GM19455 (cell line): ENCODE measurements around the gene CACTIN.

Experiments used
- ATAC-seq: cut with Tn5 transposase; IDR thresholded peaks from one replicate; pipeline ENCODE4 v1.9.1; 2021; ENCODE audit not compliant: unreplicated experiment

CACTIN gene

GRCh38 chr19:3646336-3647092 is 19.9 kb upstream of the CACTIN start:
- ATAC-seq: no peak

GRCh38 chr19:3645726-3646125 is 19.1 kb upstream of the CACTIN start:
- ATAC-seq: no peak

DNA sequence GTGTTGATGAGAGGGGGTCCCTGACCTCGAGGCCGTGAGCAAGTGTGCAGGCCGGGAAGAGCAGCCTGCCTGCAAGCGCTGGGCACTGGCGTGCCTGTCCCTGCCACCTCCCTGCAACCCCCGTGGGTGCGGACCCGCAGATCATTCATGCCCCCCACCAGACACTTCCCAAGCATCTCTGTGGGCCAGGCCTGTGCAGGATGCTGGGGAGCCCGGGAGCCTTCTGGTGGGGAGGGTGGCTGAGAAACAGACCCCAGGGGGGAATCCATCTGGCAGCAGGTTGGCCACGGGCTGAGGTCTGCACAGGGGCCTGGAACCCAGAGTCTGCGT is 18.4 kb upstream of the CACTIN start:
- no peak for ATAC-seq

DNA sequence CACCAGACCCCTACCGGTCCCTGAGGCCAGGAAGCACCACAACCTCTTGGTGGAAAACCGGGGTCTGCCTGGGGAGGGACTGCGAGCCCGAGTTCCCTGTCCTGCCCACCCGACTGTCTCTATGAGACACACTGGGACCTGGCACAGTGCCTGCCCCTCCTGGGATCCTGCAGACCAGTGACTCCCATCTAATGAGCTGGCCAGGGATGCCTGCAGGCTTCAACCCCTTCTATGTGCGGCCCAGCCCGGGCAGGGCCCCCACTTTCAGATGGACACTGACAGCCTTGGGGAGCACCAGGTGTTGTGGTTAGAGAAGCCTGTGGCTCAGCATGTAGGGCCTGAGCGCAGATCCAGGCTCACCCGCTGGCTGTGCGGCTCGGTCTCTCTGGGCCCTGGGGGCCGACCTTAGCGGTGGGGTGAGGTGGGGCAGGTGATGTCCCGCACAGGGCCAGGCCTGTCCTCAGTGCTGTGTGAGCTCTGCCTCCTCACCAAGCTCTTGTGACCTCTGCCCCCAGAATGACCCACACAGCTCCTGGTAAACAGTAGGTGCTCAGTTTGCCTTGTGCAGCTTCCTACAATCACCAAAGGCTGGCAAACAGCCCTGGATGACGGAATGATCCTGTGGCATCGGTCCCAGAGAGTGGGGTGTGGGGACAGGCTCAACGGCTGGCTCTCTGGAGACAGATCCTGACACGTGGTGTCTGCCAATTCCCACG is 17.9 kb upstream of the CACTIN start:
- no peak for ATAC-seq

- no peak for ATAC-seq
Observed at GRCh38 chr19:3643674-3644313, 17.2 kb upstream of the CACTIN start.

GRCh38 chr19:3642987-3643673 is 16.5 kb upstream of the CACTIN start:
- no peak for ATAC-seq

DNA sequence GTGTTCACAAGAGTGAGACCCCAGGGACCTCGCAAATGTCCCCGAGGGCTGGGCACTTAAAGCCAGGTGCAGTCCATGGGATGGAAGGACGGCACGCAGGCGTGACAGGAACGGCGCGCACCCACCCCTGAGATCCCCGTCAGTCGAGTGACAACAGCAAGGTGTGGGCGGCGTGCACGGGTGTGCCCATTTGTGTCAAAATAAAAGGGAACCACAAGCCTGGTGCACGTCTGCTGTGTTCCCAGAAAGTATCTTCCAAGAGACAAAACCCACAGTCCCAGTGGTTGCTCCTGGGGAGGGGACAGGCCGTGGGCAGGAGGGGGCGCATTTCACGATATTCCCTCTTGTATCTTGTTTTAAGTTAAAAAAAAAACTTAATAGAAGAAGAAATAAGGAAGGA is 15.7 kb upstream of the CACTIN start:
- ATAC-seq: no peak

DNA sequence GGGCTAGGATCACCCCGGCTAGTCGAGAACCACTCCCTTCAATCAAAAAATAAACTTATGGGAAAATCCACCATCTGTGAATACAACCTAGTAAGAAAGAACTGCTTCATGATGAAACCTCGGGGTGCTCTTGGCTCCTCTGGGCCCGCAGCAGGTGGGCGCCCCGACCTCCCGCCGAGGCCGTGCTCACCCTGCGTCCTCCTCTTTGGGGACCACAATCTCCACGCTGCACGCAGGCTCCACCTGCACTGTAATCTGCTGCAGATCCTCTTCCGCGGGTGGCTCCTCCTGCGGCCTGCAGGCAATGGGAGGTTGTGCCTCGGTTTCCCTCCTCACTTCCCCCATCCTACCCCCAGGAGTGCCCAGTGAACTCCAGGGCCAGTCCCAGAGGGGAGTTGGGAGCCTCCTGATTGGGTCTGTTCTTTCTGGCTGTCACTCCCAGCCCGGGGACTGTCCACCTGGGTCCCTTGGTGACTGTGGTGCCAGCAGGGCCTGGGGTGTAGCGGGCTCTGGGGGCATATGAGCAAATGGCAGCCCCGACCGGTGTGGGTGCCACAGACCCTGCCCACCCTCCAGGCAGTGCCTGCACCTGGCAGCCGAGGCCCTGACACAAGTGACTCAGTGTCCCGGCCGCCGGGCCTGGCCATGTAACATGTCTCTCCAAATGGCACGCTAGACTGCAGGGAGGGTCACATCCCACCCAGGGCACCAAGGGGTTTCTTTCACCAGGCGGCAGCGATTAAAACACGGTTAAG is 15.1 kb upstream of the CACTIN start:
- ATAC-seq: no peak

GRCh38 chr19:3639479-3639878 is 12.9 kb upstream of the CACTIN start:
- ATAC-seq: no peak

DNA sequence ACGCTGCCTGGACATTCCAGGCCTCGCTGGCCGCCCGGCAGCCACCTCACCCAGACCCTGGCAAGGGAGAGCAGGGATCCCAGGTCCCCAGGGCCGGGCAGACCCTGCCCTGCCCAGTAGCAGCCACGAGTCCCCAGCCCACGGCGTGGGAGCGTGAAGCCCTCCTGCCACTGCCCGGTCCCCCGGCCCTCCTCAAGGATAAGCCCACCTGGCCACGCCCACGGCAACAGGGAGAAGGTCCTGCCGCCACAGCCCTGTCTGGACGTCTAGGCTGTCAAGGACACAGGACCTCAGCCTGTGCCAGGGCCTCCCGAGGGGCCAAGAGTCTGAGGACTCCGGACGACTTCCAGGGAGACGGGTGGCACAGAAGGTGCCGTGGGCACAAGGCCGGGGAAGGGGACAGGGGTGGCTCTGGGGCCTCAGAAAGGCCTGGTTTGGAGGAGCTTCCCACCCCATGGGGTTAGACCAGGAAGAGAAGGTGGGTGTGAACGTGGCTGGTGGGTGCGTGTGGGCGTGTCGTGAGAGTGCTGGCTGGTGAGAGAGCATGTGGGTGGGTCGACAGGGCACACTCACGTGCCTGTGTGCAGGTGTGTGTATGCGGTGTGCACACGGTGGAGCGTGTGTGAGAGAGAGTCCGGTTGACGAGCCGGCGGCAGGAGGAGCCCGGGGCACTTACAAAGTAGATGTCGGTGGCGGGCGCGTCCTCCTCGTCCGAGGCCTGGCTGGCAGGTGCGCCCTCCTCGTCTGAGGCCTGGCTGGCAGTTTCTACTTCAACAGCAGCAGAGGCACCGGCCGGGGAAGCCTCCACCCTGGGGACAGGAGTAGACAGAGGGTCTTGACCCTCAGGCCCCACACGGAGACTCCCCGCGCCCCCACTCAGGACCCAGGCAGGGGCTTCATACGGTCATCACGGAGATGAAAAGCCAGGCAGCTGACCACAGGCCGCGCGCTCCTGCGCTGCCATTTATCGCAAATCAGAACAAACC is 11.9 kb upstream of the CACTIN start:
- ATAC-seq: no peak

GRCh38 chr19:3637621-3638020 is 11.0 kb upstream of the CACTIN start:
- no peak for ATAC-seq

- no peak for ATAC-seq
Observed at GRCh38 chr19:3636962-3637361, 10.4 kb upstream of the CACTIN start.

DNA sequence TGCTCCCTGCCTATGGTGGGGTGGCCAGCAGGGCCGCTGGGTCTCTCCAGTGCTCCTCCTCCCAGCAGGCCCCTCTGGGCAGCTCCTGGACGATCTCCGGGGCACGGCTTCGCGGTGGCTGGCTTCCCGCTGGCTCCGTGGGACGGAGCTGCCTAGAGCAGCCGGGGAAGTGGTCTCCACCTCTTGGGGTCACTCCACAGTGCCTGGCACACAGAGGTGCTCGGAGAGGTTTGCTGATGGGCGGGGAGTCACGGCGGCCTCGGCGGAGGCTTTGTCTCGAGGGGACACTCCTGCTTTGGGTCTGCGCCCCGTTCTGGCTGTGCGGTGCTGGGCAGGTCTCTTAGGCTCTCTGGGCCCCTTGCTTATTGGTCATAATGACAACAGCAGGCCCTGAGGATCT is 9.9 kb upstream of the CACTIN start:
- ATAC-seq: no peak

DNA sequence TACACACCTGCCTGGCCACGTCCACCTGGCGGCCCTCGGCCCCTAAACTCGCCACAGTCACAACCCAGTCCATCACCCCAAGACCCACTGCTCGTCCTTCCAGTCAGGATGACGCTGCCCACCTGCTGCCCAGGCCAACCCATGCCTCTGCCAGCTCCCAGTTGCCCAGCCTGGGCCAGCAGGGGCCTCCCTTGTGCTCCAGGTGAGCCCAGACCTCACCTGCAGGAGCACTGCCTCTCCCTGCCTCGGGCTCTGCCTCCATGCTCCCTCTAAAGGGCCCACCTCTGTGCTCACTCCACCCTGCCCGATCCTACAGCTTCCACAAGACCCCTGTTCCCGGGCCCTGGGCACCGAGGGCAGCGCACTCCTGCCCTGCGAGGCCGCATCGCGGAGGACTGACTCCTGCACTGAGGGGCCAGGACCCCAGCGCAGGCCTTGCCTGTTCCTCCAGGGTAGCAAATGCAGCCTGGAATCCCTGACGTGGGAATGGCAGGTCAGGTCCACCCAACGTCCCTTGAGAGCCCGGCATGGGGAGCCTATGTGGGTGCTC is 8.0 kb upstream of the CACTIN start:
- no peak for ATAC-seq

- no peak for ATAC-seq
Observed at GRCh38 chr19:3633559-3633988, 7.0 kb upstream of the CACTIN start.

DNA sequence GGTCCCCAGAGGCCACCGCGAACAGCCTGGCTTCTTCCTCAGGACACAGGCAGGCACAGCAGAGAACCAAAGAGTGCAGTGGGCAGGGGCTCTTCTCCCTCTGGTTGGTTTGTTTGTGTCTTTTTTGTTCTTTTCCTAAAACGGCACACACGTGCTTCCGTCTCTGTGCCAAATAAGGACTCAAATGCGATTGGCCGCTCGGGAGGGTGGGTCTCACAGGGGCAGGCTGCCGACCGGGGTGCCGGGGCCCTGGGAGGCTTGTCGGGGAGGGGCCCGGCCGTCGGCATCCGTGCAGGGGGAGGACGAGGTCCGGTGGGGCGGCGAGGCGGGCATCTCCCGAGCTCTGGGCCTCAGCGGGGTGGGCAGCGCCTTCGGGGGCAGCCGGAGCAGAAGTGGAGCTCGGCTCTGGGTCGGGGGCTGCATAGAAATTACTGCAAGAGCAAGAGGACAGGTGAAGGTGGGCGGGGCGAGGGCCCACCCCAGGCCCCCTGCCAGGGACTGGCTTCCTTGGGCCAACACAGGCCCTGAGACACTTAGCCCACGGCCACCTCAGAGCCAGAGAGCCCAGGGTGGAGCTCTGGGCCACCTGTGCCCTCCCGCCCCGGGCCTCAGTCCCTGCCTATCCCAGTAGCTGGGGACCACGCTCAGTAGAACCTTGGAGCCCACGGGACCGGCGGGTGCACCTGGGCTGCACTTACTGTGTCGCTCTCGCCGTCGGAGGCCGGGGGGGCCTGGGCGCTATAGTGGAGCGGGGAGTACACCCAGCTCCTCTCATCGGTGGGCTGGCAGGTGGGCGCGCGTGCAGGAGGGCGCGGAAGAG is 6.4 kb upstream of the CACTIN start:
- no peak for ATAC-seq

GRCh38 chr19:3632098-3632497 is 5.5 kb upstream of the CACTIN start:
- ATAC-seq: no peak

GRCh38 chr19:3631053-3631861 is 4.7 kb upstream of the CACTIN start:
- no peak for ATAC-seq
